PC-9 (cell line): ENCODE results near the gene KATNAL1.

Experiments used
- EZH2 ChIP-seq: fragments of 200-600 bp; sonication (generic); IDR thresholded peaks from 2 replicates; pipeline ENCODE4 v1.8.0; 2017; ENCODE audit warnings: antibody characterized with exemption, low read depth
- TF ChIP-seq, protein P1 (sequence below): fragments of 200-600 bp; sonication (generic); conservative IDR thresholded peaks from 2 replicates; pipeline ENCODE4 v1.6.1; 2017; ENCODE audit warnings: mixed run types, antibody characterized with exemption, mild to moderate bottlenecking, moderate library complexity

DNA sequence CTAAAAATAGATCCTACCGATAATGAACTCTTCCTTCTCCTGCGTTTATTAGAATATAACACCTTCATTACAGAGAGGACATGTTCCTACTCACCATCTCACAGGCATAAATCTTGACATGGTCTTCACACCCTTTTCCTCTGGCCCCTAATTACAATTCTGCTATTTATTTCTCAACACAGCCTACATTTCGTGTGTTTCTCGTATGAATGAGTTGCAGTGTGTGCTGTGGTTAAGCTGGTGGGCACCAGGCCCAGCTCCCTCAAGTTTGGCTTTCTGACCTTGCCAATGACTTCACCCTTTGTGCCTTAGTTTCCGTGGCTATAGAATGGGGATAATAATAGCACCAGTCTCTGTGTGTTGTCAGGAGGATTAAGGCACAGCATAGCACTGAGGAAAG is 12.3 kb upstream of the KATNAL1 start:
- TF ChIP-seq EZH2, result no peak
- TF ChIP-seq, protein P1, sequence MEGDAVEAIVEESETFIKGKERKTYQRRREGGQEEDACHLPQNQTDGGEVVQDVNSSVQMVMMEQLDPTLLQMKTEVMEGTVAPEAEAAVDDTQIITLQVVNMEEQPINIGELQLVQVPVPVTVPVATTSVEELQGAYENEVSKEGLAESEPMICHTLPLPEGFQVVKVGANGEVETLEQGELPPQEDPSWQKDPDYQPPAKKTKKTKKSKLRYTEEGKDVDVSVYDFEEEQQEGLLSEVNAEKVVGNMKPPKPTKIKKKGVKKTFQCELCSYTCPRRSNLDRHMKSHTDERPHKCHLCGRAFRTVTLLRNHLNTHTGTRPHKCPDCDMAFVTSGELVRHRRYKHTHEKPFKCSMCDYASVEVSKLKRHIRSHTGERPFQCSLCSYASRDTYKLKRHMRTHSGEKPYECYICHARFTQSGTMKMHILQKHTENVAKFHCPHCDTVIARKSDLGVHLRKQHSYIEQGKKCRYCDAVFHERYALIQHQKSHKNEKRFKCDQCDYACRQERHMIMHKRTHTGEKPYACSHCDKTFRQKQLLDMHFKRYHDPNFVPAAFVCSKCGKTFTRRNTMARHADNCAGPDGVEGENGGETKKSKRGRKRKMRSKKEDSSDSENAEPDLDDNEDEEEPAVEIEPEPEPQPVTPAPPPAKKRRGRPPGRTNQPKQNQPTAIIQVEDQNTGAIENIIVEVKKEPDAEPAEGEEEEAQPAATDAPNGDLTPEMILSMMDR, result no peak
